ENCODE results near the gene FBF1. TPM values are rescaled to one million over a fixed set of nuclear protein-coding genes. Genes with fewer than 3 reads are reported as not detected.
"Not testable (repeated sequence)": the region's sequence is repeated elsewhere in the genome, so short reads cannot be mapped to it uniquely, and the experiment has no call there.

FBF1 gene
- total RNA-seq, 4 donors from 2014 or later: 4.7 to 8.8 (median 7.0) TPM

GRCh38 chr17:75874323-75875181, 66.3 kb downstream of the FBF1 start:
- ATAC-seq (ENCODE audit: low FRiP score) (no peak), DNase-seq (ENCODE audit: low spot score) (no peak)
- TF ChIP-seq CTCF (IDR thresholded peaks at IDR 0.05): no peak

GRCh38 chr17:75873587-75874322, 67.1 kb downstream of the FBF1 start:
- ATAC-seq (ENCODE audit: low FRiP score) (no peak), DNase-seq (ENCODE audit: low spot score) (no peak)
- no peak for TF ChIP-seq CTCF (IDR thresholded peaks at IDR 0.05)

- TF ChIP-seq CTCF (IDR thresholded peaks at IDR 0.05): no peak
- ATAC-seq (ENCODE audit: low FRiP score) (peak; percentile 5), DNase-seq (ENCODE audit: low spot score) (no peak)
Measured at GRCh38 chr17:75872434-75873351, 68.1 kb downstream of the FBF1 start.

- not testable (repeated sequence) for ATAC-seq (ENCODE audit: low FRiP score); DNase-seq (ENCODE audit: low spot score)
Measured at GRCh38 chr17:75870228-75870627, 70.6 kb downstream of the FBF1 start.

GRCh38 chr17:75869282-75870141, 71.3 kb downstream of the FBF1 start:
- TF ChIP-seq CTCF (IDR thresholded peaks at IDR 0.05): no peak
- ATAC-seq (ENCODE audit: low FRiP score) (peak; percentile 50), DNase-seq (ENCODE audit: low spot score) (no peak)

- DNase-seq (ENCODE audit: low spot score); ATAC-seq (ENCODE audit: low FRiP score): not testable (repeated sequence)
Measured at GRCh38 chr17:75868730-75869281, 72.0 kb downstream of the FBF1 start.

- not testable (repeated sequence) for ATAC-seq (ENCODE audit: low FRiP score); DNase-seq (ENCODE audit: low spot score)
Measured at GRCh38 chr17:75865404-75866188, 75.2 kb downstream of the FBF1 start.

- ATAC-seq (ENCODE audit: low FRiP score); DNase-seq (ENCODE audit: low spot score): not testable (repeated sequence)
Measured at GRCh38 chr17:75864887-75865286, 76.0 kb downstream of the FBF1 start.
